ENCODE results near the gene NPAS2. TPM values are rescaled to one million over a fixed set of nuclear protein-coding genes. Genes with fewer than 3 reads are reported as not detected.

Gene NPAS2
- total RNA-seq, 1 experiment from 2014 or later = 38.3 TPM

DNA sequence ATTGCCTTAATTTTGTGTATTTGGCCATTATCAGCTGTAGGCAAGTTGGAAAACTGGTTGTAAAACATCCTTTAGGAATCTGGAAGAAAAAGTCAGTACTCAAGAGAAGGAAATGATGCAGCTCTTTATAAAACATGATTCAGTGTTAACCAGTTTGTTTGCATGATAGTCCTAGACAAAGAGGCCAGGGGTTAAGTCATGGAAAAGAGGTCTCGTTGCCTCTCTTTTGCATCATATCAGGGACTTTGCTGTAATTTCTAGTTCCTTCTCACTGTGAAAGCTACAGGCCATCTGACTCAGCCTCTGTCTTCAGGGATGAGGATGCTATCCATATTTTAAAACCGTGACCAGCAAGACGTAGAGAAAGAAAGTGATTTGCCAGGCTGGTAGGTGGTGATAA, 38.0 kb downstream of the NPAS2 start:
- H4K20me1 ChIP-seq (ENCODE audit: insufficient read depth) = no peaks in the 10 kb centered on the region
- H3K4me2 ChIP-seq = peak overlapping the region; percentile 62
- H3K36me3 ChIP-seq (ENCODE audit: low read depth) = 0 out of 2 replicates have a peak, but pooled peaks cover 8% of the 10 kb centered on the region
- H3K4me3 ChIP-seq = no peak overlapping the region
- ChIA-PET CTCF (interaction anchor here (0.7 kb wide), 1 partner anchor 25 kb away, joined by 10 read pairs; no protein-coding TSS in a partner anchor), POLR2A (ENCODE audit: unreplicated experiment) (no interaction called here)
- H3K9me3 ChIP-seq (ENCODE audit: insufficient read depth, low read depth) = no peaks in the 10 kb centered on the region
- H3F3A ChIP-seq (ENCODE audit: insufficient read depth, low read depth) = peaks cover 67% of the 10 kb centered on the region
- H3K27ac ChIP-seq = peak overlapping the region; percentile 97
- H3K27me3 ChIP-seq (ENCODE audit: insufficient read depth, low read depth) = no peaks in the 10 kb centered on the region
- H3K79me2 ChIP-seq (ENCODE audit: low read depth) = peaks cover 93% of the 10 kb centered on the region
- H3K4me1 ChIP-seq (replicated peaks; ENCODE audit: insufficient read depth) = peaks cover 78% of the 10 kb centered on the region
- DNase-seq = peak in 1 of 2 experiments; percentile 76
- no peak overlapping the region for H2AFZ ChIP-seq
- BruUV-seq (replicated peaks) = no TSS peak
- intact Hi-C loops (cut with micrococcal nuclease; ENCODE audit: unreplicated experiment) = no loop called here
- no peaks in the 10 kb centered on the region for H3K9me2 ChIP-seq (ENCODE audit: insufficient read depth)
- TF ChIP-seq, protein P1, sequence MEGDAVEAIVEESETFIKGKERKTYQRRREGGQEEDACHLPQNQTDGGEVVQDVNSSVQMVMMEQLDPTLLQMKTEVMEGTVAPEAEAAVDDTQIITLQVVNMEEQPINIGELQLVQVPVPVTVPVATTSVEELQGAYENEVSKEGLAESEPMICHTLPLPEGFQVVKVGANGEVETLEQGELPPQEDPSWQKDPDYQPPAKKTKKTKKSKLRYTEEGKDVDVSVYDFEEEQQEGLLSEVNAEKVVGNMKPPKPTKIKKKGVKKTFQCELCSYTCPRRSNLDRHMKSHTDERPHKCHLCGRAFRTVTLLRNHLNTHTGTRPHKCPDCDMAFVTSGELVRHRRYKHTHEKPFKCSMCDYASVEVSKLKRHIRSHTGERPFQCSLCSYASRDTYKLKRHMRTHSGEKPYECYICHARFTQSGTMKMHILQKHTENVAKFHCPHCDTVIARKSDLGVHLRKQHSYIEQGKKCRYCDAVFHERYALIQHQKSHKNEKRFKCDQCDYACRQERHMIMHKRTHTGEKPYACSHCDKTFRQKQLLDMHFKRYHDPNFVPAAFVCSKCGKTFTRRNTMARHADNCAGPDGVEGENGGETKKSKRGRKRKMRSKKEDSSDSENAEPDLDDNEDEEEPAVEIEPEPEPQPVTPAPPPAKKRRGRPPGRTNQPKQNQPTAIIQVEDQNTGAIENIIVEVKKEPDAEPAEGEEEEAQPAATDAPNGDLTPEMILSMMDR (conservative IDR thresholded peaks at IDR 0.05) = no peak
- no peak for TF ChIP-seq EZH2 (IDR thresholded peaks at IDR 0.05; ENCODE audit: low read depth)

DNA sequence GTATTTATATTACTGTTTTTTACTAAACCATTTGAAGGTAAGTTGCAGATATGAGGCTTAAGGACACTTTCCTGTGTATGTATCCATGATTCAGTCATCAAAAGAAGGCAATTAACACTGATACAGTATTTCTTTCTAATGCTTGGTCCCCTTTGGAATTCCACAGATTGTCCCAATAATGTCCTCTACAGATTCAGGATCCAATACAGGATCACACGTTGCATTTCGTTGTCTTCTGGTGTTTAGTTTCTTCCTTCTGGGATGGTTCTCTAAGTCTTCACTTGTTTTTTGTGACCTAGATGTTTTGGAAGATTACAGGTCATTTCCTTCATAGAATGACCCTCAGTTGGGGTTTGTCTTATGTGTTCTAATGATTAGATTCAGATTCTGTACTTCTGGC, 40.0 kb downstream of the NPAS2 start:
- ChIA-PET CTCF (no interaction called here), POLR2A (ENCODE audit: unreplicated experiment) (no interaction called here)
- peaks cover 99% of the 10 kb centered on the region for H3K79me2 ChIP-seq (ENCODE audit: low read depth)
- H3K9me3 ChIP-seq (ENCODE audit: insufficient read depth, low read depth) = no peaks in the 10 kb centered on the region
- peak overlapping the region; percentile 97 for H3K27ac ChIP-seq
- H3K36me3 ChIP-seq (ENCODE audit: low read depth) = 0 out of 2 replicates have a peak, but pooled peaks cover 8% of the 10 kb centered on the region
- H3K4me3 ChIP-seq = no peak overlapping the region
- TF ChIP-seq EZH2 (IDR thresholded peaks at IDR 0.05; ENCODE audit: low read depth) = no peak
- TF ChIP-seq, protein P1 (conservative IDR thresholded peaks at IDR 0.05) = no peak
- no peak overlapping the region for H3K4me2 ChIP-seq
- H4K20me1 ChIP-seq (ENCODE audit: insufficient read depth) = no peaks in the 10 kb centered on the region
- H3K9me2 ChIP-seq (ENCODE audit: insufficient read depth) = no peaks in the 10 kb centered on the region
- intact Hi-C loops (cut with micrococcal nuclease; ENCODE audit: unreplicated experiment) = no loop called here
- peaks cover 75% of the 10 kb centered on the region for H3K4me1 ChIP-seq (replicated peaks; ENCODE audit: insufficient read depth)
- no TSS peak for BruUV-seq (replicated peaks)
- no peaks in the 10 kb centered on the region for H3K27me3 ChIP-seq (ENCODE audit: insufficient read depth, low read depth)
- peaks cover 55% of the 10 kb centered on the region for H3F3A ChIP-seq (ENCODE audit: insufficient read depth, low read depth)
- no peak overlapping the region for H2AFZ ChIP-seq
- DNase-seq = no peak

DNA sequence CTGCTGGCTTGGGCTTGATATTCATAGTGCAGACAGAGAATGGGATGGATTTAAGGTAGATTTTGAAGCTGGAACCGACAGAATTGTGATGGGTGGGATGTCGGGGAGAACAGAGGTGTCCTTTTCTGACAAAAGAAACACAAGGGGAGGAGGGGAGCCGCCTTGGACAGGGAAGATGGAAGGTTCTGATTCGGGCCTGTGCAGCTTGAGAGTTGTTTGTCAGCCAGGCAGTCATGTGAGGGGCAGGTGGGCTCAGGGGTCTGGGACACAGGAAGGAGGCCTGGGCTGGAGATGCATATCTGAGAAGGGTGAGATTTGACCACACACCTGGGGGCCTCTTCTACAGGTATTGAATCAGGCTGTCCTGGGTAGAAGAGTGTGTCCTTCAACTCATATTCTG, 41.4 kb downstream of the NPAS2 start:
- H3F3A ChIP-seq (ENCODE audit: insufficient read depth, low read depth) = peaks cover 54% of the 10 kb centered on the region
- H3K9me3 ChIP-seq (ENCODE audit: insufficient read depth, low read depth) = peaks cover under 1% of the 10 kb centered on the region; the same call in 1 of the 2 replicates
- no peak overlapping the region for H2AFZ ChIP-seq
- H3K4me1 ChIP-seq (replicated peaks; ENCODE audit: insufficient read depth) = peaks cover 75% of the 10 kb centered on the region
- H3K4me3 ChIP-seq = no peak overlapping the region
- CTCF ChIA-PET = no interaction called here
- H3K36me3 ChIP-seq (ENCODE audit: low read depth) = peaks cover 17% of the 10 kb centered on the region
- no peaks in the 10 kb centered on the region for H3K27me3 ChIP-seq (ENCODE audit: insufficient read depth, low read depth)
- intact Hi-C loops (cut with micrococcal nuclease; ENCODE audit: unreplicated experiment) = no loop called here
- POLR2A ChIA-PET (ENCODE audit: unreplicated experiment) = no interaction called here
- DNase-seq = no peak
- H3K79me2 ChIP-seq (ENCODE audit: low read depth) = peaks cover 99% of the 10 kb centered on the region
- no peak overlapping the region for H3K4me2 ChIP-seq
- H3K27ac ChIP-seq = peak overlapping the region; percentile 34
- no TSS peak for BruUV-seq (replicated peaks)
- TF ChIP-seq EZH2 (IDR thresholded peaks at IDR 0.05; ENCODE audit: low read depth) = no peak
- TF ChIP-seq, protein P1 (conservative IDR thresholded peaks at IDR 0.05) = no peak
- no peaks in the 10 kb centered on the region for H4K20me1 ChIP-seq (ENCODE audit: insufficient read depth)
- H3K9me2 ChIP-seq (ENCODE audit: insufficient read depth) = no peaks in the 10 kb centered on the region

Data from PC-9 (cell line).